Keratinocyte (primary cell): ENCODE results near the gene PRKAG2. TPM values are rescaled to one million over a fixed set of nuclear protein-coding genes. Genes with fewer than 3 reads are reported as not detected.

ENCODE experiments used
- DNase-seq: peaks from one replicate; pipeline ENCODE4 v3.0.0-alpha.2; 2011; ENCODE audit warnings: low read depth, missing footprints, low spot score
- FAIRE-seq: peaks from 2 replicates; lab custom pipeline; 2011; peaks lifted over from hg19 to GRCh38; lab: Jason Lieb, UNC
- H2AFZ ChIP-seq: 2 replicates; pipeline ENCODE4 v1.6.0; 2012; ENCODE audit warnings: low read length, control low read depth, inconsistent platforms; ENCODE audit not compliant: control insufficient read depth
- H3K27ac ChIP-seq: 2 replicates; pipeline ENCODE4 v1.5.1; 2011; ENCODE audit warnings: low read length; ENCODE audit not compliant: control insufficient read depth, insufficient read depth
- H3K27me3 ChIP-seq: 3 replicates; pipeline ENCODE4 v1.6.0; 2011; ENCODE audit warnings: low read length; ENCODE audit not compliant: control insufficient read depth, insufficient read depth; ENCODE audit errors: extremely low read depth
- H3K36me3 ChIP-seq, 2 experiments: 2 replicates in 1 of 2; 3 replicates in 1 of 2; pipeline ENCODE4 v1.5.1; 2011; ENCODE audit warnings: low read length in 2 of 2, mild to moderate bottlenecking in 1 of 2; ENCODE audit not compliant: control insufficient read depth in 2 of 2, insufficient read depth in 2 of 2; ENCODE audit errors: extremely low read depth in 1 of 2
- H3K4me1 ChIP-seq: 3 replicates; pipeline ENCODE4 v1.5.1; 2011; ENCODE audit warnings: low read length; ENCODE audit not compliant: control insufficient read depth, insufficient read depth; ENCODE audit errors: extremely low read depth
- H3K4me2 ChIP-seq: 3 replicates; pipeline ENCODE4 v1.6.0; 2011; ENCODE audit warnings: low read depth, low read length; ENCODE audit not compliant: control insufficient read depth, insufficient read depth; ENCODE audit errors: extremely low read depth
- H3K4me3 ChIP-seq, 3 experiments: fragments of 200-600 bp in 1 of 3; sonication (generic) in 1 of 3; 2 replicates in 2 of 3; 3 replicates in 1 of 3; pipeline ENCODE4 v1.5.1; 2011 to 2016; ENCODE audit warnings: low read length in 3 of 3, mild to moderate bottlenecking in 3 of 3, control low read depth in 2 of 3, inconsistent platforms in 1 of 3, low read depth in 1 of 3, mixed read lengths in 1 of 3, mixed run types in 1 of 3, moderate library complexity in 1 of 3; ENCODE audit not compliant: control insufficient read depth in 2 of 3, insufficient read depth in 2 of 3; ENCODE audit errors: extremely low read depth in 1 of 3
- H3K79me2 ChIP-seq: 2 replicates; pipeline ENCODE4 v1.6.0; 2012; ENCODE audit warnings: low read length; ENCODE audit not compliant: control insufficient read depth, insufficient read depth
- H3K9ac ChIP-seq: 3 replicates; pipeline ENCODE4 v1.6.0; 2011; ENCODE audit warnings: low read length; ENCODE audit not compliant: control insufficient read depth, insufficient read depth; ENCODE audit errors: extremely low read depth
- H3K9me1 ChIP-seq: 3 replicates; pipeline ENCODE4 v1.6.0; 2011; ENCODE audit warnings: low read length; ENCODE audit not compliant: control insufficient read depth, insufficient read depth; ENCODE audit errors: extremely low read depth
- H3K9me3 ChIP-seq: 2 replicates; pipeline ENCODE4 v1.5.1; 2012; ENCODE audit warnings: low read depth, low read length; ENCODE audit not compliant: control insufficient read depth
- H4K20me1 ChIP-seq: 3 replicates; pipeline ENCODE4 v1.6.0; 2011; ENCODE audit warnings: low read length; ENCODE audit not compliant: control insufficient read depth, insufficient read depth; ENCODE audit errors: extremely low read depth
- EZH2 ChIP-seq: IDR thresholded peaks from one replicate; pipeline ENCODE4 v1.6.1; 2012; ENCODE audit warnings: inconsistent platforms, mild to moderate bottlenecking, low read length, moderate library complexity
- dilution Hi-C: fragments of 300-500 bp; cut with MboI; formaldehyde crosslinking; loops from one replicate; pipeline ENCODE4 v1.7.0; 2020; ENCODE audit warnings: low sequenced_read_pairs; ENCODE audit not compliant: extremely low pct_ligation_motif_present
- polyA plus RNA-seq, 5 experiments: library from polyadenylated mRNA; depleted of rRNA in 3 of 5; stranded (reverse) in 3 of 5; stranded (forward) in 1 of 5; unstranded in 1 of 5; fragments of >200 nt; gene quantifications; 1 replicate in 1 of 5; 2 replicates in 3 of 5; 3 replicates in 1 of 5; pipeline versions ENCODE4 v1.2.1 to v1.2.3, GENCODE V29; 2011 to 2012; ENCODE audit warnings: missing spikeins in 2 of 5, low read depth in 1 of 5, low replicate concordance in 1 of 5
- TF ChIP-seq, protein P1 (sequence below), 3 experiments: IDR thresholded peaks in 1 of 3; conservative IDR thresholded peaks in 1 of 3; optimal IDR thresholded peaks in 1 of 3; 2 replicates in 2 of 3; 3 replicates in 1 of 3; pipeline versions ENCODE3 to v1.5.1; 2011; ENCODE audit warnings: low read length in 3 of 3, mild to moderate bottlenecking in 3 of 3, moderate library complexity in 2 of 3, control low read depth in 1 of 3, inconsistent platforms in 1 of 3; ENCODE audit not compliant: insufficient read depth in 2 of 3; ENCODE audit errors: extremely low read depth in 1 of 3

Gene PRKAG2
- polyA plus RNA-seq, 1 donor (not counting 4 experiments of a cell fraction or from before 2014, with no cell fraction given) = 39.5 TPM

DNA sequence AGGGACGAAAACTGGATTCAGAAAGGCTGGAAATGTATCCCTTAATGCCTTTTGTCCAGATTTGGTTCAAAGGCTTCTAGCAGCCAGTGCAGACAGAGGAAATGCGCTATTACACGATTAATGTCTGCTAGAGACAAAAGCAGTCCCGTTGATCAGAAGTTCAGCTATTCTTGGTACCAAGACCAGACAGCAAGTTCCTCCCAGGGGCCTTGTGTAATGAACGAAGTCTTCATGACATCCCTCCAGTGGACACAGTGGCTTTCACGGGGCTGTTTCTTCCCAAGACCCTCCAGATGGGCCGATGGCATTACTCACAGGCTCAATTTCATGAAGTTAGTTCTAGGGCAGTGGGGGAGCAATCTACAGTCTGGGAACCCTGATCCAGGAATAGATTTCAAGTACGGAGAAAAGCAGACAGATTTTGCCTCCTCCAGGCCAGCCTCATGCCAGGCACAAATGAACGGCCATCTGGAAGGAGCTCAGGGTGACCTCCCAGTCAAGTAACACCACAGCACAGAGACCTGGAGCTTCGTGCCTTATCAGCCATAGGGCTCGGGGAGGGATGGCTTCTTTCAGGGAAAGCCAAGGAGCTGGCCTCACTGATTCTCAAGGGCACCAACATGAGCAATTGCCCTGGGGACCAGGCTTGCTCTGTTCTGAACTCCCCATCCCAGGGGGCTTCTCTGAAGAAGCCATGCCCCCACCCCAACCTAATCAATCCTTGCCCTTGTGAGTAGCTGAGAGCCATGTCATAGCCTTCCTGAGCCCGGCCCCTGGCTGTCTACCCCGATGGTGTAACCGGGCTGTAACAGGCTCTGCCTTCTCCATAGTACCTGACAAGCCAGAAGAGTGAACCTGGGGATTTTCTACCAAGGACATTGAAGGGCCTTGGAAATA, 101.1 kb downstream of the PRKAG2 start:
- FAIRE-seq = no peak
- H3K4me3 ChIP-seq = no peak overlapping the region
- H3K4me2 ChIP-seq = no peak overlapping the region
- H3K4me1 ChIP-seq = no peaks in the 10 kb centered on the region
- H3K9me3 ChIP-seq = no peaks in the 10 kb centered on the region
- H2AFZ ChIP-seq = no peak overlapping the region
- H3K27me3 ChIP-seq = no peaks in the 10 kb centered on the region
- H4K20me1 ChIP-seq = no peaks in the 10 kb centered on the region
- H3K27ac ChIP-seq = no peak overlapping the region
- TF ChIP-seq EZH2 = no peak
- TF ChIP-seq, protein P1, sequence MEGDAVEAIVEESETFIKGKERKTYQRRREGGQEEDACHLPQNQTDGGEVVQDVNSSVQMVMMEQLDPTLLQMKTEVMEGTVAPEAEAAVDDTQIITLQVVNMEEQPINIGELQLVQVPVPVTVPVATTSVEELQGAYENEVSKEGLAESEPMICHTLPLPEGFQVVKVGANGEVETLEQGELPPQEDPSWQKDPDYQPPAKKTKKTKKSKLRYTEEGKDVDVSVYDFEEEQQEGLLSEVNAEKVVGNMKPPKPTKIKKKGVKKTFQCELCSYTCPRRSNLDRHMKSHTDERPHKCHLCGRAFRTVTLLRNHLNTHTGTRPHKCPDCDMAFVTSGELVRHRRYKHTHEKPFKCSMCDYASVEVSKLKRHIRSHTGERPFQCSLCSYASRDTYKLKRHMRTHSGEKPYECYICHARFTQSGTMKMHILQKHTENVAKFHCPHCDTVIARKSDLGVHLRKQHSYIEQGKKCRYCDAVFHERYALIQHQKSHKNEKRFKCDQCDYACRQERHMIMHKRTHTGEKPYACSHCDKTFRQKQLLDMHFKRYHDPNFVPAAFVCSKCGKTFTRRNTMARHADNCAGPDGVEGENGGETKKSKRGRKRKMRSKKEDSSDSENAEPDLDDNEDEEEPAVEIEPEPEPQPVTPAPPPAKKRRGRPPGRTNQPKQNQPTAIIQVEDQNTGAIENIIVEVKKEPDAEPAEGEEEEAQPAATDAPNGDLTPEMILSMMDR (optimal IDR thresholded peaks at IDR 0.05 in 1 of 3, IDR thresholded peaks at IDR 0.05 in 1 of 3, conservative IDR thresholded peaks at IDR 0.05 in 1 of 3; ENCODE audit: extremely low read depth in 1 of 3, insufficient read depth in 2 of 3, low read length in 3 of 3) = no peak
- dilution Hi-C loops = no loop called here
- DNase-seq = no peak
- no peaks in the 10 kb centered on the region for H3K36me3 ChIP-seq
- no peaks in the 10 kb centered on the region for H3K9me1 ChIP-seq
- H3K9ac ChIP-seq = no peak overlapping the region
- no peaks in the 10 kb centered on the region for H3K79me2 ChIP-seq

- Histone ChIP-seq H2AFZ (no peak overlapping the region), H4K20me1 (no peaks in the 10 kb centered on the region), H3K79me2 (no peaks in the 10 kb centered on the region), H3K4me2 (no peak overlapping the region), H3K9ac (no peak overlapping the region), H3K36me3 (no peaks in the 10 kb centered on the region), H3K27ac (no peak overlapping the region), H3K9me3 (no peaks in the 10 kb centered on the region), H3K9me1 (no peaks in the 10 kb centered on the region), H3K4me1 (no peaks in the 10 kb centered on the region), H3K27me3 (no peaks in the 10 kb centered on the region), H3K4me3 (no peak overlapping the region)
- no peak for DNase-seq
- no peak for TF ChIP-seq EZH2
- TF ChIP-seq, protein P1 (optimal IDR thresholded peaks at IDR 0.05 in 1 of 3, IDR thresholded peaks at IDR 0.05 in 1 of 3, conservative IDR thresholded peaks at IDR 0.05 in 1 of 3; ENCODE audit: extremely low read depth in 1 of 3, insufficient read depth in 2 of 3, low read length in 3 of 3) = no peak
- no peak for FAIRE-seq
- dilution Hi-C loops = no loop called here
These were observed 102.0 kb downstream of the PRKAG2 start for GRCh38 chr7:151774951-151775350.
